KMS-11 (cell line): ENCODE measurements around the gene C19orf25.
"Not testable (repeated sequence)": the region's sequence is repeated elsewhere in the genome, so short reads cannot be mapped to it uniquely, and the experiment has no call there.

Experiments
- H2AFZ ChIP-seq: fragments of 200-600 bp; sonication (generic); 2 replicates; pipeline ENCODE4 v1.6.1; 2016; ENCODE audit warnings: antibody characterized with exemption, mixed run types, low read depth
- H3K27ac ChIP-seq: fragments of 200-600 bp; sonication (generic); 2 replicates; pipeline ENCODE4 v1.6.1; 2016; ENCODE audit warnings: mild to moderate bottlenecking, mixed run types
- H3K27me3 ChIP-seq: fragments of 200-600 bp; sonication (generic); 2 replicates; pipeline ENCODE4 v1.6.1; 2017; ENCODE audit warnings: mild to moderate bottlenecking, low read depth, mixed run types, moderate library complexity; ENCODE audit not compliant: insufficient read depth
- H3K36me3 ChIP-seq: fragments of 200-600 bp; sonication (generic); 2 replicates; pipeline ENCODE4 v1.6.1; 2017; ENCODE audit warnings: mild to moderate bottlenecking, mixed run types; ENCODE audit not compliant: insufficient read depth
- H3K4me1 ChIP-seq: fragments of 200-600 bp; sonication (generic); 2 replicates; pipeline ENCODE4 v1.6.1; 2016; ENCODE audit warnings: mild to moderate bottlenecking, low read depth, mixed run types; ENCODE audit not compliant: poor library complexity, severe bottlenecking
- H3K4me2 ChIP-seq: fragments of 200-600 bp; sonication (generic); 2 replicates; pipeline ENCODE4 v1.7.0; 2016; ENCODE audit warnings: mild to moderate bottlenecking, mixed run types
- H3K4me3 ChIP-seq: fragments of 200-600 bp; sonication (generic); IDR thresholded peaks from 2 replicates; pipeline ENCODE4 v1.6.1; 2017; ENCODE audit warnings: low read depth, low read length, mixed read lengths; ENCODE audit not compliant: insufficient read depth
- H3K79me2 ChIP-seq: fragments of 200-600 bp; sonication (generic); 2 replicates; pipeline ENCODE4 v1.6.1; 2016; ENCODE audit warnings: low read depth, mixed run types; ENCODE audit not compliant: insufficient read depth
- H3K9ac ChIP-seq: fragments of 200-600 bp; sonication (generic); 2 replicates; pipeline ENCODE4 v1.6.1; 2016; ENCODE audit warnings: mild to moderate bottlenecking, mixed run types
- H4K20me1 ChIP-seq: fragments of 200-600 bp; sonication (generic); 2 replicates; pipeline ENCODE4 v1.6.1; 2016; ENCODE audit warnings: mild to moderate bottlenecking, mixed run types; ENCODE audit not compliant: insufficient read depth
- CTCF ChIP-seq: fragments of 200-600 bp; sonication (generic); conservative IDR thresholded peaks from 2 replicates; pipeline ENCODE4 v1.6.1; 2017; ENCODE audit warnings: low read depth, mild to moderate bottlenecking, antibody characterized with exemption, low read length, moderate library complexity, mixed read lengths

C19orf25 gene

GRCh38 chr19:1481893-1482360 is 2.9 kb upstream of the C19orf25 start:
- Histone ChIP-seq H3K79me2 (peaks cover 9% of the 10 kb centered on the region), H3K27ac (no peak overlapping the region), H2AFZ (no peak overlapping the region), H3K36me3 (no peaks in the 10 kb centered on the region), H3K4me2 (no peak overlapping the region), H3K4me1 (peaks cover 13% of the 10 kb centered on the region), H3K9ac (no peak overlapping the region), H4K20me1 (no peaks in the 10 kb centered on the region), H3K4me3 (no peak overlapping the region), H3K27me3 (peaks cover 37% of the 10 kb centered on the region)
- no peak for TF ChIP-seq CTCF

- Histone ChIP-seq H3K4me1 (peaks cover 13% of the 10 kb centered on the region), H3K4me3 (no peak overlapping the region), H3K27ac (no peak overlapping the region), H3K36me3 (no peaks in the 10 kb centered on the region; the same call in 1 of the 2 replicates), H4K20me1 (no peaks in the 10 kb centered on the region), H3K4me2 (no peak overlapping the region), H3K79me2 (peaks cover 9% of the 10 kb centered on the region), H3K27me3 (peaks cover 37% of the 10 kb centered on the region), H2AFZ (no peak overlapping the region), H3K9ac (no peak overlapping the region)
- TF ChIP-seq CTCF: no peak
Measured at GRCh38 chr19:1481224-1481892, 2.3 kb upstream of the C19orf25 start.

GRCh38 chr19:1477056-1477455 is 2.0 kb downstream of the C19orf25 start:
- H4K20me1 ChIP-seq: not testable (repeated sequence)

GRCh38 chr19:1475751-1476437 is 3.1 kb downstream of the C19orf25 start:
- H3K4me3 ChIP-seq: no peak overlapping the region
- H3K4me1 ChIP-seq: peaks cover 19% of the 10 kb centered on the region
- no peak for TF ChIP-seq CTCF
- H3K9ac ChIP-seq: no peak overlapping the region
- H4K20me1 ChIP-seq: no peaks in the 10 kb centered on the region
- no peak overlapping the region for H2AFZ ChIP-seq
- H3K36me3 ChIP-seq: no peaks in the 10 kb centered on the region; the same call in 1 of the 2 replicates
- no peak overlapping the region for H3K4me2 ChIP-seq
- H3K27me3 ChIP-seq: peaks cover 24% of the 10 kb centered on the region
- peaks cover 9% of the 10 kb centered on the region for H3K79me2 ChIP-seq
- H3K27ac ChIP-seq: no peak overlapping the region

More at GRCh38 chr19:1477056-1477455, 2.0 kb downstream of the C19orf25 start:
- peaks cover 22% of the 10 kb centered on the region for H3K27me3 ChIP-seq
- H3K4me2 ChIP-seq, H2AFZ ChIP-seq, H3K36me3 ChIP-seq, H3K9ac ChIP-seq, H3K79me2 ChIP-seq, H3K27ac ChIP-seq, H3K4me3 ChIP-seq: not testable (repeated sequence)
- peaks cover 13% of the 10 kb centered on the region for H3K4me1 ChIP-seq
